HG03159 (cell line): ENCODE results near the gene SRSF7.
"Not testable (repeated sequence)": the region's sequence is repeated elsewhere in the genome, so short reads cannot be mapped to it uniquely, and the experiment has no call there.

Source experiments
- ATAC-seq: cut with Tn5 transposase; IDR thresholded peaks from one replicate; pipeline ENCODE4 v1.9.1; 2021; ENCODE audit warnings: mild to moderate bottlenecking, moderate library complexity; ENCODE audit not compliant: unreplicated experiment

The SRSF7 gene

DNA sequence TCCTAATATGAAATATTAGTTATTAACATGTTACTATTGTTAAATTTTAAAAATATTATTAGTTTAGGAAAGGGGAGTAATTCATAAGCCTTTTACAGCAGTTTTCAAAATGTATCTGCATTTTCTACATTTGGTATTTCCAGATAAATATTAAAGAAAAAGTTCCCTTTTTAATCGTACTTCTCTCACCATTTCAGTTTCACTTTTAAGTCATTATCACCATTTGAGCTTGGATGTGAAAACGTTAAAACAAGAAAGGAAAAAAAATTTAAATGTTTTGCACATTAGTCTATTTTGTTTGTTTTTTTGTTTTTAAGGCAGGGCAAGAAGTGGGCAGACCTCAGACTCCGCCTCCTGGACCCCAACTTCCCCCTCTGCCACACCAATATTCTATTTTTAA is 3.3 kb upstream of the SRSF7 start:
- no peak for ATAC-seq

GRCh38 chr2:38754049-38754448 is 2.9 kb upstream of the SRSF7 start:
- no peak for ATAC-seq

GRCh38 chr2:38751596-38752410 is 642 bp upstream of the SRSF7 start:
- ATAC-seq = peak; percentile 25

- peak; percentile 36 for ATAC-seq
Measured at GRCh38 chr2:38750011-38750890, 910 bp downstream of the SRSF7 start.

- ATAC-seq = no peak
Measured at GRCh38 chr2:38748943-38749804, 2.0 kb downstream of the SRSF7 start.

- no peak for ATAC-seq
Measured at GRCh38 chr2:38748391-38748790, 2.8 kb downstream of the SRSF7 start.

DNA sequence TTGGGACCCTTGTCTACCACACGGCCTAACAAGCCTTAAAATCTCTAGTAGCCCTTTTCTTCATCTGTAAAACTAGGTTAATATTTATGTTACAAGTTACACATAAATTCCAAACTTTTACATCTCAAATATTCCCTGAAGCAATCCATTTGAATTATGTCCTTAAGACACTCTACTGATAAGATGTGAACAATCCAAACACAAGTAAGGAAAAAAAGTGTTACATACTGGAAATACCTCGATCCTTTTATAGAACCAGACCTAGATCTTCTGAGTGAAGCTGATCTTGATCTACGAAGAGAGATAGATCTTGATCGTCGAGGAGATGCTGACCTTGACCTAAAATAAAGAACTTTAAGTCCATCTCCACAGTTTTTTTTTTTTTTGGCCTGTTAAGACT is 3.3 kb downstream of the SRSF7 start:
- no peak for ATAC-seq

GRCh38 chr2:38747007-38747424 is 4.1 kb downstream of the SRSF7 start:
- no peak for ATAC-seq

- no peak for ATAC-seq
Measured at GRCh38 chr2:38745267-38745666, 5.9 kb downstream of the SRSF7 start.

DNA sequence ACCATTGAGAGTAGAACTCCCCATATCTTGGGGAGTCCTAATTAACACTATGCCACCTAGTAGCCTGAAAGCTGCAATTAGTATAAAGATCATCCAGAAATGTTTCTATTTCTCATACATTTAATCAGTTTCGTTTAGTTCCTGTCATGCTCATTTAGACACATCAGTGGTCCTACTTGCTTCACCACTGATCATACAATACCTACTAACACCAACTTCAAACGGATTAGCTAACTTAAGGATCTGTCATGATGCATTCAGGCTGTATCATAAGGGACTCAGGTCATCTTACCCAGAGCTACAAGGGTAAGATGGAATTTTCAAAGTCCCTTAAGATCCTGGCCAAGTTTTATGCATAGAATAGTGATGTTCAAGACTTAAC is 6.8 kb downstream of the SRSF7 start:
- ATAC-seq = no peak

DNA sequence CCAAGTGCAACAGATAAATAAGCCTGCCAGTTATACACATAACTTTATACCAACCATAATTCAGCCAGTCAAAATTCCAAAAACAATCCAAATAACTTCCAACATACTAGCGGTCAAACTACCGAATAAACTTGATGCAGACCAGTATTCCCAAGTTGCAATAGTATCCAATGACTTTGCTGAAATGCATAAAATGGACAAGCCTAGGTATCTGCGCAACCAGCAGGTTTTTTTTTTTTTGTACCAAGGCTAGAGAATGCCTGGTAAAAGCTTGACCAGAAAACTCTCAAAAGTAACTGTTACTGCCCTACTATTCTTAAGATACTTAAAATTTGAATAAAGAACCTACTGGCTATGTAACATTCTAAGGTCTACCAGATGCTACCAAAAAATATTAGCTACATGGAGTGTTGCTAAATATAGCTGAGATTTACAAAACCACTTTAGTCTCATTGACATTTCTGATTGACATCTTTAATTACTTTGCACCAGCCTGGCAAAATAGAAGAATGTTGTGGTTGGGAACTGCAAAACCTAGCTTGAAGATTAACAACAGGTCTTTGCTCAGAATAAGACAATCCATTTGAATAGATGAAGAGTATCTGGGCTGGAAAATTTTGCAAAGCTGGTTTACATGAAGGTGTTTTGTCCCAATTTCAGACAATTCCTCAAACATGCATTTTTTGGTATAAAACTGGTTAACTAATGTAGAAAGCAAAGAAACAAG is 7.3 kb downstream of the SRSF7 start:
- no peak for ATAC-seq

DNA sequence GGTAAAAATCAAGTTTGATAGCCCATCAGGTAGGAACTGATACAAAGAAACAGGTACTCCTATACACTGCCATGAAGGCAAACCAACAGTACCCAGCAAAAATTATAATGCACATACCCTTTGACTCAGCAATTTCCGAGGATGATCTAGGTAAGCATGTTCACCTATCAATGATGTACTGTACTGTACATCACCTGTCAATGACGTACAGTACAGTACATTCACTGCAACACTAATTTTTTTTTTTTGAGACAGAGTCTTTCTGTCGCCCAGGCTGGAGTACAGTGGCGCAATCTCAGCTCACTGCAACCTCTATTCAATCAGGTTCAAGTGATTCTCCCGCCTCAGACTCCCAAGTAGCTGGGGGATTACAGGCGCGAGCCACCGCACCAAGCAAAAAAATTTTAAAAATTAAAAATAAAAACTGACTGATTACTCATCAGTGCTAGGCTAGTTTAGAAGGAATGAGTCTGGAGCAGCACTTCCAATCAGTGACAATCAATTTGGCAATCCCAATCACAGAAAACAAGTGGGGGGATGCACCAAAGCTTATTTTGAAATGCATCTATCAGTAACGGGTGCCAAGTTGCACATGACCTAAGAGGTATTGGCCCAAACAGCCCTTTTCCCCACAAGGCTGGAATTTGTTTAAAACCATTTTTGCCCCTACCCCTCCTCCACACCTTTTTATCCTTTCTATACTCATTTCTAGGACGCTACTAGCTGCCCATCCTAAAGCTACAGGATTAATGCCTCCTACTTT is 8.2 kb downstream of the SRSF7 start:
- no peak for ATAC-seq

DNA sequence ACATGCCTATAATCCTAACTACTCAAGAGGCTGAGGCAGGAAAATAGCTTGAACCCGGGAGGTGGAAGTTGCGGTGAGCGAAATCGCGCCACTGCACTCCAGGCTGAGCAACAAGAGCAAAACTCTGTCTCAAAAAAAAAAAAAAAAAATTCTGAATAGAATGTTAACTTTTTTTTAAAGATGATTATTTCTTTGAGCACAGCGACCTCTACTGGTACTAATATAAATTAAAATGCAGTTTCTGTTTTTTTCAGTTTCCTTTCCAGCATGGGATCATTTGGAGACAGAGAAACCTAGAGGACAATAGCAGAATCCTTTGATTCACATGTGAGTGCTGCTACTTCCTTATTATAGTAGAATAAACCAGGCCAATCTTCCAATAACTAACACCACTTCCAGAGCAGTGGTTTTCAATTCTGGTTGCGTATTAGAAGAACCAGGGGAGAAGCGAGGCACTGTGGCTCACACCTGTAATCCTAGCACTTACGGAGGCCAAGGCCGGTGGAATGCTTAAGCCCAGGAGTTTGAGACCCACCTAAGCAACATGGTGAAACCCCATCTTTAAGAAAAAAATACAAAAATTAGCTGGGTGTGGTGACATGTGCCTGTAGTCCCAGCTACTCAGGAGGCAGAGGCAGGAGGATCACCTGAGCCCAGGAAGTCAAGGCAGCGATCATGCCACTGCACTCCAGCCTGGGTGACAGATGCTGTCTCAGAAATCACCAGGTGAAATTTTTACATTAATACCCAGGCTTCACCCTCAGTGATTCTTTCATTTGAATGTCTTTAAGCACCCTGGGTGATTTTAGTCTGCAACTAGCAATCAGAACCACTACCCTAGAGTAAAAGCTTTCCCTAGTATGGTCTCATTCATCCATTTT is 10.1 kb downstream of the SRSF7 start:
- ATAC-seq = no peak

DNA sequence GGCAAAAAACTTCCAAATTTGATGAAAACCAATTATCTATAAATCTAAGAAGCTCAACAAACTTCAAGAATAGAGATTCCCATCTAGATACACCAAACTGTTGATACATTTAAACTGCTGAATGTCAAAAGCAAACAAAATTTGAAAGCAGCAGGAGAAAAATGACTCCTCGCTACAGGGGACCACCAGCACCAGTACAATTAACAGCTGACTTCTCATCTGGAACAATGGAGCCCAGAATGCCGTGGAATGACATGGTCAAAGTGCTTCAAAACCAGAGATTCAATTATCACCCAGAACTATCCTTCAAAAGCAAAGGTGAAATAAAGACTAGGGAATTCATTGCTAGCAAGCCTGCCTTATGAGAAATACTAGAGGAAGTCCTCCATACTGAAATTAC is 11.6 kb downstream of the SRSF7 start:
- no peak for ATAC-seq

DNA sequence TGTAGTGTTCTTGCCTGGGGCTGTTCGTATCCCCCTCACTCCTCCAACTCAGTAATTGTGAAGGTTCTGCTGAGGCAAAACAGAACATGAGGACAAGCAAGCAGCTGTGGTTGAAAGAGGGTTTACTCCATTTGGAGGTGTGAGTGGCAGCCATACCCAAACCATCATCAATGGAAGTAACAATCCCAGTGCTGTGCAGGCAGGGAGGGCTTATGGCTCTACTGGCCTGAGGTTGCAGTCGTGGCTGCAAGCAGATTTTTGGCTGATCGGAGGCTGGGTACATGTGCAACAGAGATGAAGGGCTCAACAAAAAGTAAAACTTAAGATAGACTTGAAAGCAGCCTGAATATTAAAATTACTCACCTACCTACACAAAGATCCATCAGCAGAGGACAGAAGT is 13.2 kb downstream of the SRSF7 start:
- no peak for ATAC-seq

- ATAC-seq = not testable (repeated sequence)
Measured at GRCh38 chr2:38737000-38737698, 14.0 kb downstream of the SRSF7 start.

GRCh38 chr2:38735999-38736320 is 15.2 kb downstream of the SRSF7 start:
- ATAC-seq = no peak

- no peak for ATAC-seq
Measured at GRCh38 chr2:38734299-38735058, 16.7 kb downstream of the SRSF7 start.
